KOPT-K1 (cell line): ENCODE results near the gene DIPK2B.
A peak's percentile ranks its signal among the peaks of the same experiment; 100 is the strongest.

Experiments
- H3K27ac ChIP-seq: fragments of 200-600 bp; sonication (generic); 2 replicates; pipeline ENCODE4 v1.5.1; 2016; ENCODE audit warnings: antibody characterized with exemption, mild to moderate bottlenecking, low read depth, low read length; ENCODE audit not compliant: poor library complexity, severe bottlenecking
- H3K36me3 ChIP-seq: fragments of 200-600 bp; sonication (generic); 2 replicates; pipeline ENCODE4 v1.5.1; 2017; ENCODE audit warnings: antibody characterized with exemption, mild to moderate bottlenecking, low read length, moderate library complexity; ENCODE audit not compliant: insufficient read depth
- H3K9me3 ChIP-seq: fragments of 200-600 bp; sonication (generic); 2 replicates; pipeline ENCODE4 v1.5.1; 2017; ENCODE audit warnings: antibody characterized with exemption, low read length, mild to moderate bottlenecking; ENCODE audit not compliant: insufficient read depth, poor library complexity, severe bottlenecking

The DIPK2B gene

GRCh38 chrX:45186643-45187026 lies 14.0 kb downstream of the DIPK2B start:
- H3K9me3 ChIP-seq, result no peaks in the 10 kb centered on the region
- peak overlapping the region; percentile 48 for H3K27ac ChIP-seq
- no peaks in the 10 kb centered on the region for H3K36me3 ChIP-seq

- Histone ChIP-seq H3K9me3 (peaks cover 2% of the 10 kb centered on the region), H3K27ac (no peak overlapping the region), H3K36me3 (no peaks in the 10 kb centered on the region)
These were observed 16.5 kb downstream of the DIPK2B start for GRCh38 chrX:45184211-45184610.

- Histone ChIP-seq H3K27ac (no peak overlapping the region), H3K9me3 (no peaks in the 10 kb centered on the region), H3K36me3 (no peaks in the 10 kb centered on the region)
These were observed 27.8 kb downstream of the DIPK2B start for GRCh38 chrX:45172890-45173289.

DNA sequence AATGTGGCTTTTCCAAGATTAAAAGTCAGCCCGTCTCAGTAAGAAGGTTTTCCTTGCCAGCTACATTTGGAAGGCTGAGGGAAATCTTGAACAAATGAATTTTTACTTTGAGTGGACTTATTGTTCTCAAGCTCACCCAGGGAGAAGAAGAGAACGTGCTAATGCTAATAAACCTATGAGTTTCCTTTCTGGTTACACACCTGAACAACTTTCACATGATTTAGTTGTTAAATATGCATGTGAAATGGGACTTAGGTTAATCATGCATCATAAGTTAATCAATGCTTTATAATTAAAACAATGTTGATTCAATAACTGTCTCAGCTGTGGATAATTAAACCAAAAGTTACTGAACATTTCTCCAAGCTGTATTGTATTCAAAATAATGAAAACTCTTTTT lies 33.9 kb downstream of the DIPK2B start:
- no peaks in the 10 kb centered on the region for H3K9me3 ChIP-seq

GRCh38 chrX:45165726-45166125 lies 35.0 kb downstream of the DIPK2B start:
- no peaks in the 10 kb centered on the region for H3K36me3 ChIP-seq
- H3K27ac ChIP-seq, result no peak overlapping the region
- H3K9me3 ChIP-seq, result peaks cover 2% of the 10 kb centered on the region

More for the DNA sequence above, 33.9 kb downstream of the DIPK2B start:
- Histone ChIP-seq H3K36me3 (no peaks in the 10 kb centered on the region), H3K27ac (no peak overlapping the region)

GRCh38 chrX:45164995-45165394 lies 35.7 kb downstream of the DIPK2B start:
- Histone ChIP-seq H3K27ac (no peak overlapping the region), H3K36me3 (no peaks in the 10 kb centered on the region), H3K9me3 (peaks cover 4% of the 10 kb centered on the region)

DNA sequence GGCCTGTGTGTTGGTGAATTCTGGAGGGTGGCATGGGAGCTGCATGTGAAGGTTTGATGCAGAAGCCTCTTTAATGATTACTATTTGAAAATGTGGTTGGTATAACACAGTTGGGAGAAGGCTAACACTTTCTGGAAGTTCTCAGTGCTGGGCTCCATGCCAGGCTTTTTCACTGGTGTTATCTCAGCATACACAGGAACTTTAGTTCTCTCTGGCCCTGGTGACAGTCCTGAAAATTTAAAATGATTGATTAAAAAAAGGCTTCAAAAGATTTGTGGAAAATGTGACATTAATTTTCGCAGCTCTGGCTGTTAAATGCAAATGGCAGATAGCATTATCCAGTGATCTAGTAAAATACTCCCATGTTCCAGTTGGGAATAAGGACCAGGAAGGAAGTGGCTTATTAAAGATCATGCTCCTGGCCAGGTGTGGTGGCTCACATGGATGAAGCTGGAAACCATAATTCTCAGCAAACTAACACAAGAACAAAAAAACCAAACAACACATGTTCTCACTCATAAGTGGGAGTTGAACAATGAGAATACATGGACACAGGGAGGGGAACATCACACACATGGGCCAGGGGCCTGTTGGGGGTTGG lies 36.6 kb downstream of the DIPK2B start:
- Histone ChIP-seq H3K9me3 (peaks cover 4% of the 10 kb centered on the region), H3K36me3 (no peaks in the 10 kb centered on the region), H3K27ac (no peak overlapping the region)

DNA sequence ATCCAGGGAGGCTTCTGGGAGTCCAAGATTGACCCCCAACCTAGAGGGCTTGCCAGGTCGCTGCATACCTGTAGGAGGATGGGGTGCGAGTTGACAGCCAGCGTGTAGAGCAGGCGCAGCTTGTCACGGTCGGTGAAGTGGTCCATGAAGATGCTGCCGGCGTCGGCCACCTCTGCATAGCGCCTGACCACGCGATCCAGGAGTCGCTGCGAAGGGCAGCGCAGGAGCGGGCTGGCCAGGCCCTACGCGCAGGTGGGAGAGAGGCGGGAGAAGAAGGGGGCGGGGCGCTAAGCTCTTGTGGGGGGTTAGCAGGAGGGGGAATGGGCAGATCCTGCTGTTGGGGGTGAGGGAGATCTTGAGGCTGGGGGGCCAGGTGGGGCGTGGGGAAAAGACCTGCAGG lies 43.0 kb downstream of the DIPK2B start:
- H3K9me3 ChIP-seq, result peaks cover 4% of the 10 kb centered on the region
- no peak overlapping the region for H3K27ac ChIP-seq
- H3K36me3 ChIP-seq, result no peaks in the 10 kb centered on the region

- Histone ChIP-seq H3K27ac (no peak overlapping the region), H3K36me3 (no peaks in the 10 kb centered on the region), H3K9me3 (no peaks in the 10 kb centered on the region)
These were observed 46.2 kb downstream of the DIPK2B start for GRCh38 chrX:45154462-45154861.

DNA sequence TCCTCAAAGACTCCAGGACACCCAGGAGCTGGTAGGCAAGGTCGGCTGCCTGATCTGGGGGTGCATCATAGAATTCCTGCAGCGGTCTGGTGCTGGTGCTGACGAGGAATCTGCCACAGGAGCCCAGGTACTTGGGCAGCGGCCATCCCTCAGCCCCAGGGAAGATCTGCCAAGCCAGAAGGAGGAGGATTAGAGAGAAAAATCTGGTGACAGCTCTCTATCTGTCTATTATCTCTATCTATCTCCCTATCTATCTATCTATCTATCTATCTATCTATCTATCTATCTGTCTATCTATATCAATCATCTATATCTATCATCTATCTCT lies 46.7 kb downstream of the DIPK2B start:
- Histone ChIP-seq H3K9me3 (no peaks in the 10 kb centered on the region), H3K36me3 (no peaks in the 10 kb centered on the region), H3K27ac (no peak overlapping the region)
